A204.1 (cell line): Measurements from ENCODE around the gene CYB5R2.

Experiments used
- FAIRE-seq: peaks from 2 replicates; lab custom pipeline; 2012; peaks lifted over from hg19 to GRCh38; lab: Jason Lieb, UNC

The CYB5R2 gene

GRCh38 chr11:7672960-7673723, at the start of gene CYB5R2:
Gene CYB5R2 (minus strand): TSS chr11:7673500. CDS start chr11:7672825, 675 bp downstream.
- no peak for FAIRE-seq

- FAIRE-seq: no peak
Observed at GRCh38 chr11:7714786-7715185, 41.5 kb upstream of the CYB5R2 start.

GRCh38 chr11:7706377-7706776, 33.1 kb upstream of the CYB5R2 start, which contains the start of gene OVCH2:
Gene OVCH2 (minus strand): TSS chr11:7706477. CDS start chr11:7706394, 83 bp downstream.
- FAIRE-seq: no peak

- FAIRE-seq: no peak
Observed at GRCh38 chr11:7703740-7704139, 30.4 kb upstream of the CYB5R2 start.

GRCh38 chr11:7696424-7696823, 23.1 kb upstream of the CYB5R2 start:
- no peak for FAIRE-seq

- FAIRE-seq: no peak
Observed at GRCh38 chr11:7694235-7694634, 20.9 kb upstream of the CYB5R2 start.

- no peak for FAIRE-seq
Observed at GRCh38 chr11:7692426-7692825, 19.1 kb upstream of the CYB5R2 start.

- FAIRE-seq: no peak
Observed at GRCh38 chr11:7691759-7692350, 18.6 kb upstream of the CYB5R2 start.

GRCh38 chr11:7690648-7691047, 17.3 kb upstream of the CYB5R2 start:
- no peak for FAIRE-seq

- no peak for FAIRE-seq
Observed at GRCh38 chr11:7689239-7689638, 15.9 kb upstream of the CYB5R2 start.

GRCh38 chr11:7688238-7688826, 15.0 kb upstream of the CYB5R2 start:
- no peak for FAIRE-seq

- no peak for FAIRE-seq
Observed at GRCh38 chr11:7687386-7687785, 14.1 kb upstream of the CYB5R2 start.

GRCh38 chr11:7686761-7687160, 13.5 kb upstream of the CYB5R2 start:
- FAIRE-seq: no peak

- no peak for FAIRE-seq
Observed at GRCh38 chr11:7683571-7683970, 10.3 kb upstream of the CYB5R2 start.

- no peak for FAIRE-seq
Observed at GRCh38 chr11:7677796-7678201, 4.5 kb upstream of the CYB5R2 start.

GRCh38 chr11:7677071-7677470, 3.8 kb upstream of the CYB5R2 start:
- no peak for FAIRE-seq

GRCh38 chr11:7675631-7676030, 2.3 kb upstream of the CYB5R2 start:
- no peak for FAIRE-seq

- no peak for FAIRE-seq
Observed at GRCh38 chr11:7673724-7674434, 579 bp upstream of the CYB5R2 start.

- FAIRE-seq: no peak
Observed at GRCh38 chr11:7672276-7672959, 882 bp downstream of the CYB5R2 start.

- no peak for FAIRE-seq
Observed at GRCh38 chr11:7671347-7672215, 1.7 kb downstream of the CYB5R2 start.

GRCh38 chr11:7670641-7671040, 2.7 kb downstream of the CYB5R2 start:
- FAIRE-seq: no peak
